HepG2 (cell line): ENCODE measurements around the gene TENT5A. TPM values are rescaled to one million over a fixed set of nuclear protein-coding genes. Genes with fewer than 3 reads are reported as not detected.

Experiments
- ADNP ChIP-seq: sonication (generic); formaldehyde crosslinking; IDR thresholded peaks from 2 replicates; pipeline ENCODE4 v1.4.0; 2020; ENCODE audit warnings: missing genetic modification reagents
- ATAD3A ChIP-seq: sonication (generic); formaldehyde crosslinking; IDR thresholded peaks from 2 replicates; pipeline ENCODE4 v1.4.0; 2020; ENCODE audit warnings: missing genetic modification reagents
- DNMT3B ChIP-seq: conservative IDR thresholded peaks from 2 replicates; pipeline ENCODE4 v1.6.1; 2016; ENCODE audit warnings: missing biosample characterization, control low read depth
- FOXC1 ChIP-seq: sonication (generic); formaldehyde crosslinking; IDR thresholded peaks from 2 replicates; pipeline ENCODE4 v1.8.0; 2022; ENCODE audit warnings: mild to moderate bottlenecking, missing genetic modification reagents, borderline replicate concordance
- HHEX ChIP-seq: IDR thresholded peaks from 2 replicates; pipeline ENCODE4 v1.6.1; 2016; ENCODE audit warnings: control low read depth
- IRF1 ChIP-seq: sonication (generic); formaldehyde crosslinking; IDR thresholded peaks from 2 replicates; pipeline ENCODE4 v1.4.0; 2020; ENCODE audit warnings: low read depth, mild to moderate bottlenecking, missing genetic modification reagents
- IRX3 ChIP-seq: sonication (generic); formaldehyde crosslinking; IDR thresholded peaks from 2 replicates; pipeline ENCODE4 v1.8.1; 2023; ENCODE audit warnings: mild to moderate bottlenecking, low read depth, missing genetic modification reagents, borderline replicate concordance
- MAFG ChIP-seq: sonication (generic); formaldehyde crosslinking; IDR thresholded peaks from 2 replicates; pipeline ENCODE4 v1.5.1; 2020; ENCODE audit warnings: mild to moderate bottlenecking, missing genetic modification reagents
- NFYC ChIP-seq: IDR thresholded peaks from 2 replicates; pipeline ENCODE4 v1.6.1; 2016; ENCODE audit warnings: missing genetic modification reagents, missing compliant biosample characterization
- PBX3 ChIP-seq: sonication (generic); formaldehyde crosslinking; IDR thresholded peaks from 2 replicates; pipeline ENCODE4 v1.8.1; 2023; ENCODE audit warnings: missing genetic modification reagents, inconsistent platforms, borderline replicate concordance
- PCBP2 ChIP-seq: fragments of 200-400 bp; formaldehyde crosslinking; optimal IDR thresholded peaks from 2 replicates; pipeline ENCODE3; 2018; ENCODE audit warnings: low read length, low read depth; ENCODE audit not compliant: poor library complexity, severe bottlenecking
- ZFX ChIP-seq: sonication (generic); formaldehyde crosslinking; IDR thresholded peaks from 2 replicates; pipeline ENCODE4 v1.4.0; 2020; ENCODE audit warnings: mild to moderate bottlenecking, low read depth, missing genetic modification reagents, moderate library complexity
- ZNF432 ChIP-seq: sonication (generic); formaldehyde crosslinking; IDR thresholded peaks from 2 replicates; pipeline ENCODE4 v1.5.0; 2020; ENCODE audit warnings: missing genetic modification reagents, mild to moderate bottlenecking, borderline replicate concordance
- ZNF557 ChIP-seq: sonication (generic); formaldehyde crosslinking; IDR thresholded peaks from 2 replicates; pipeline ENCODE4 v1.4.0; 2020; ENCODE audit warnings: missing genetic modification reagents
- ZSCAN20 ChIP-seq: sonication (generic); formaldehyde crosslinking; IDR thresholded peaks from 2 replicates; pipeline ENCODE4 v1.4.0; 2020; ENCODE audit warnings: missing genetic modification reagents, mild to moderate bottlenecking, borderline replicate concordance
- ZXDC ChIP-seq: sonication (generic); formaldehyde crosslinking; IDR thresholded peaks from 2 replicates; pipeline ENCODE4 v1.5.0; 2020; ENCODE audit warnings: mild to moderate bottlenecking, missing genetic modification reagents
- polyA plus RNA-seq, 8 experiments: library from polyadenylated mRNA; depleted of rRNA in 3 of 8; stranded (reverse) in 7 of 8; unstranded in 1 of 8; fragments of >200 nt; fragmentation: Illumina TruSeq in 4 of 8; extraction: Trizol in 4 of 8; gene quantifications; 2 replicates each; pipeline versions ENCODE4 v1.2.1 to v1.2.3, GENCODE V29; 2011 to 2016; ENCODE audit warnings: low read depth in 4 of 8, missing spikeins in 1 of 8, mixed read lengths in 1 of 8; ENCODE audit not compliant: insufficient read depth in 1 of 8
- total RNA-seq, 5 experiments: library from RNA; depleted of rRNA; stranded (reverse); fragments of >200 nt; fragmentation: Illumina TruSeq; extraction: Trizol; gene quantifications; 2 replicates each; pipeline ENCODE4 v1.2.3, GENCODE V29; 2016; ENCODE audit warnings: low read depth in 1 of 5
- TF ChIP-seq, protein P1 (sequence below): sonication (generic); formaldehyde crosslinking; IDR thresholded peaks from 2 replicates; pipeline ENCODE4 v1.4.0; 2020; ENCODE audit warnings: missing genetic modification reagents
- TF ChIP-seq, protein P2 (sequence below): sonication (generic); formaldehyde crosslinking; IDR thresholded peaks from 2 replicates; pipeline ENCODE4 v1.8.1; 2022; ENCODE audit warnings: low read depth, mild to moderate bottlenecking, missing genetic modification reagents
- TF ChIP-seq, protein P3 (sequence below): IDR thresholded peaks from 2 replicates; pipeline ENCODE4 v1.6.1; 2016; ENCODE audit warnings: missing genetic modification reagents, missing compliant biosample characterization
- TF ChIP-seq, protein P4 (sequence below): sonication (generic); IDR thresholded peaks from 2 replicates; pipeline ENCODE4 v1.6.1; 2016; ENCODE audit warnings: low read depth, borderline replicate concordance

Gene TENT5A
- total and polyA plus RNA-seq, 2 of the 13 experiments (the other 11 are each of a cell fraction or from before 2014, with no cell fraction given), result 8.0 to 13.8 TPM

DNA sequence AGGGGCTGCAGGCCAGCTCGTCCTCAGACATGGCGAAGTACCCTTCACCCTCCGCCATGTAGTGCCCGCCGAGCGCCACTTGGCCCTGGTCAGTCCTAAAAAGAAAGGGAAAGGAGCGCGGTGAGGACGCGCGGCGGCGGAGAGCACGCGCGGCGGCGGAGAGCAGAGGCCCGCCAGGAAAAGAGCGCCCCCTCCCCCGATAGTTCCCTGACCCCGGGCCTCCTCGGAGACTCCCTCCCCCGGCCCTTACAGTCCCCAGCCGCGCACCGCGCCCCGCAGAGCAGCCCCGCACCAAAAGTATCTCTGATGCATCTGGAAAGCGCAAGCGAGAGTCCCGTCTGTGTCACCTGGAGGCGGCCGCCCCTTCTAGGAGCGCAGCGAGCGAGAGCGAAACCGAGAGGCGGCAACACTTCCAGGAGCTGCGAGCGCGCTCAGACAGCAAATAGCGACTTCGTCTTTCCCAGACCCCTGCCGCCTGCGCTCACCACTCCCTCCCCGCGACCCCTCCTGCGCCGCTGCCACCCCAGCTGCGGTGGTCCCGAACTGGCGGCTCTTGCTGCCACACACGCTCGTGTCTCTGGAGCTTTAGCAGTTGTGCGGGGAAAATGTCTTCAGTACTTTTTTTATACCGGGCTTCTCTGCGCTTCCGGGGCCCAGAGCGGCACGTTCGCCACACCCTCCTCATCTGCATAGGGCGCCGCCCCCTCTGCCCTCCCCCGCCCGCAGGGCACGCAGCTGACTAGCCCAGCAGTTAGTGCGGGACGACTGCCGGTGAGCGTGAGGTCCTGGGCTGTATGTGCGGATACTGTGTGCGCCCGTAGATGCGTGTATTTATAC, at the start of gene TENT5A (continued):
- TF ChIP-seq, protein P1, sequence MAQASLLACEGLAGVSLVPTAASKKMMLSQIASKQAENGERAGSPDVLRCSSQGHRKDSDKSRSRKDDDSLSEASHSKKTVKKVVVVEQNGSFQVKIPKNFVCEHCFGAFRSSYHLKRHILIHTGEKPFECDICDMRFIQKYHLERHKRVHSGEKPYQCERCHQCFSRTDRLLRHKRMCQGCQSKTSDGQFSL (CRISPR knock-in tag), result no peak
- TF ChIP-seq, protein P2, sequence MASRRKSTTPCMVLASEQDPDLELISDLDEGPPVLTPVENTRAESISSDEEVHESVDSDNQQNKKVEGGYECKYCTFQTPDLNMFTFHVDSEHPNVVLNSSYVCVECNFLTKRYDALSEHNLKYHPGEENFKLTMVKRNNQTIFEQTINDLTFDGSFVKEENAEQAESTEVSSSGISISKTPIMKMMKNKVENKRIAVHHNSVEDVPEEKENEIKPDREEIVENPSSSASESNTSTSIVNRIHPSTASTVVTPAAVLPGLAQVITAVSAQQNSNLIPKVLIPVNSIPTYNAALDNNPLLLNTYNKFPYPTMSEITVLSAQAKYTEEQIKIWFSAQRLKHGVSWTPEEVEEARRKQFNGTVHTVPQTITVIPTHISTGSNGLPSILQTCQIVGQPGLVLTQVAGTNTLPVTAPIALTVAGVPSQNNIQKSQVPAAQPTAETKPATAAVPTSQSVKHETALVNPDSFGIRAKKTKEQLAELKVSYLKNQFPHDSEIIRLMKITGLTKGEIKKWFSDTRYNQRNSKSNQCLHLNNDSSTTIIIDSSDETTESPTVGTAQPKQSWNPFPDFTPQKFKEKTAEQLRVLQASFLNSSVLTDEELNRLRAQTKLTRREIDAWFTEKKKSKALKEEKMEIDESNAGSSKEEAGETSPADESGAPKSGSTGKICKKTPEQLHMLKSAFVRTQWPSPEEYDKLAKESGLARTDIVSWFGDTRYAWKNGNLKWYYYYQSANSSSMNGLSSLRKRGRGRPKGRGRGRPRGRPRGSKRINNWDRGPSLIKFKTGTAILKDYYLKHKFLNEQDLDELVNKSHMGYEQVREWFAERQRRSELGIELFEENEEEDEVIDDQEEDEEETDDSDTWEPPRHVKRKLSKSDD (CRISPR knock-in tag), result no peak
- TF ChIP-seq MAFG (no peak), ZNF432 (no peak), ZFX (CRISPR knock-in tag) (peak; percentile 45; the same call in 1 of the 2 replicates), ATAD3A (no peak), ZSCAN20 (CRISPR knock-in tag) (no peak), HHEX (CRISPR knock-in tag) (no peak), DNMT3B (CRISPR knock-in tag) (no peak), ZXDC (CRISPR knock-in tag) (no peak), PBX3 (no peak), ADNP (CRISPR knock-in tag) (no peak), ZNF557 (no peak), PCBP2 (no peak), IRF1 (CRISPR knock-in tag) (no peak), NFYC (CRISPR knock-in tag) (no peak), IRX3 (CRISPR knock-in tag) (no peak), FOXC1 (CRISPR knock-in tag) (0 out of 2 replicates have a peak, but pooled peaks have one; percentile 22)
- TF ChIP-seq, protein P3, sequence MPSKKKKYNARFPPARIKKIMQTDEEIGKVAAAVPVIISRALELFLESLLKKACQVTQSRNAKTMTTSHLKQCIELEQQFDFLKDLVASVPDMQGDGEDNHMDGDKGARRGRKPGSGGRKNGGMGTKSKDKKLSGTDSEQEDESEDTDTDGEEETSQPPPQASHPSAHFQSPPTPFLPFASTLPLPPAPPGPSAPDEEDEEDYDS (CRISPR knock-in tag), result peak; percentile 73; the same call in 1 of the 2 replicates
- TF ChIP-seq, protein P4, sequence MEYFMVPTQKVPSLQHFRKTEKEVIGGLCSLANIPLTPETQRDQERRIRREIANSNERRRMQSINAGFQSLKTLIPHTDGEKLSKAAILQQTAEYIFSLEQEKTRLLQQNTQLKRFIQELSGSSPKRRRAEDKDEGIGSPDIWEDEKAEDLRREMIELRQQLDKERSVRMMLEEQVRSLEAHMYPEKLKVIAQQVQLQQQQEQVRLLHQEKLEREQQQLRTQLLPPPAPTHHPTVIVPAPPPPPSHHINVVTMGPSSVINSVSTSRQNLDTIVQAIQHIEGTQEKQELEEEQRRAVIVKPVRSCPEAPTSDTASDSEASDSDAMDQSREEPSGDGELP, result peak; percentile 94
